ENCODE results near the gene LARP6.

DNA sequence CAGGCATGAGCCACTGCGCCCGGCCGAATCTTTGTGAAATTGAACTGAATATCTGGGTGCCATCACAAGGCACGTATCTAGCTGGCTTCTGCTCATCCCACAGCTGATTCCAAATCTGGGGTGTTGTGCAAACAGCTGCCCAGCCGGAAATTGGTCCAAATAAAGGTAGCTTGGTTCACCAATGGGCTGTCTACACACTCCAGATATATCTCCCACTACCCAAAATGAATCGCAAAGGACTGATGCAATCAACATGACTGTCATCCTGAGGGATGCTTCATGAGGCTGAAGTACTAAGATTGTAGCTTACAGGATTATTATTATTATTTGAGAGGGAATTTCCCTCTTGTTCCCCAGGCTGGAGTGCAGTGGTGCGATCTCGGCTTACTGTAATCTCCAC lies 28.1 kb downstream of the LARP6 start:
- TF ChIP-seq, protein P1, sequence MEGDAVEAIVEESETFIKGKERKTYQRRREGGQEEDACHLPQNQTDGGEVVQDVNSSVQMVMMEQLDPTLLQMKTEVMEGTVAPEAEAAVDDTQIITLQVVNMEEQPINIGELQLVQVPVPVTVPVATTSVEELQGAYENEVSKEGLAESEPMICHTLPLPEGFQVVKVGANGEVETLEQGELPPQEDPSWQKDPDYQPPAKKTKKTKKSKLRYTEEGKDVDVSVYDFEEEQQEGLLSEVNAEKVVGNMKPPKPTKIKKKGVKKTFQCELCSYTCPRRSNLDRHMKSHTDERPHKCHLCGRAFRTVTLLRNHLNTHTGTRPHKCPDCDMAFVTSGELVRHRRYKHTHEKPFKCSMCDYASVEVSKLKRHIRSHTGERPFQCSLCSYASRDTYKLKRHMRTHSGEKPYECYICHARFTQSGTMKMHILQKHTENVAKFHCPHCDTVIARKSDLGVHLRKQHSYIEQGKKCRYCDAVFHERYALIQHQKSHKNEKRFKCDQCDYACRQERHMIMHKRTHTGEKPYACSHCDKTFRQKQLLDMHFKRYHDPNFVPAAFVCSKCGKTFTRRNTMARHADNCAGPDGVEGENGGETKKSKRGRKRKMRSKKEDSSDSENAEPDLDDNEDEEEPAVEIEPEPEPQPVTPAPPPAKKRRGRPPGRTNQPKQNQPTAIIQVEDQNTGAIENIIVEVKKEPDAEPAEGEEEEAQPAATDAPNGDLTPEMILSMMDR (conservative IDR thresholded peaks at IDR 0.05; ENCODE audit: low read length): no peak
- TF ChIP-seq EZH2phosphoT487 (IDR thresholded peaks at IDR 0.05; ENCODE audit: borderline replicate concordance): no peak

Data from Loucy (cell line).